Upper lobe of left lung (tissue), 4 donors: ENCODE data around the gene SP1.

Source experiments
- CTCF ChIP-seq, 6 experiments: fragments of 450-650 bp in 4 of 6; fragments of 200-600 bp in 2 of 6; sonication (generic) in 2 of 6; IDR thresholded peaks; one replicate each; pipeline ENCODE4 v1.5.1; 2016 to 2019; ENCODE audit warnings: antibody characterized with exemption in 6 of 6
- POLR2AphosphoS5 ChIP-seq, 2 donors: sonication (generic); formaldehyde crosslinking; IDR thresholded peaks; one replicate each; pipeline ENCODE4 v1.5.1; 2017; ENCODE audit warnings: antibody characterized with exemption in 2 of 2

GRCh38 chr12:53343449-53343848 is 36.5 kb upstream of the SP1 start:
- no peak for TF ChIP-seq CTCF (IDR thresholded peaks at IDR 0.05)
- TF ChIP-seq POLR2AphosphoS5 (IDR thresholded peaks at IDR 0.05), result no peak
